GM20000 (cell line): ENCODE results near the gene PRB2.
"Not testable (repeated sequence)": the region's sequence is repeated elsewhere in the genome, so short reads cannot be mapped to it uniquely, and the experiment has no call there.

Experiments
- DNase-seq: peaks from one replicate; pipeline ENCODE4 v3.0.0; 2012; ENCODE audit warnings: low spot score
- TF ChIP-seq, protein P1 (sequence below): IDR thresholded peaks from 2 replicates; pipeline ENCODE4 v1.5.1; 2012; ENCODE audit warnings: mild to moderate bottlenecking, control low read depth; ENCODE audit errors: extremely low read depth, missing control alignments

The PRB2 gene

DNA sequence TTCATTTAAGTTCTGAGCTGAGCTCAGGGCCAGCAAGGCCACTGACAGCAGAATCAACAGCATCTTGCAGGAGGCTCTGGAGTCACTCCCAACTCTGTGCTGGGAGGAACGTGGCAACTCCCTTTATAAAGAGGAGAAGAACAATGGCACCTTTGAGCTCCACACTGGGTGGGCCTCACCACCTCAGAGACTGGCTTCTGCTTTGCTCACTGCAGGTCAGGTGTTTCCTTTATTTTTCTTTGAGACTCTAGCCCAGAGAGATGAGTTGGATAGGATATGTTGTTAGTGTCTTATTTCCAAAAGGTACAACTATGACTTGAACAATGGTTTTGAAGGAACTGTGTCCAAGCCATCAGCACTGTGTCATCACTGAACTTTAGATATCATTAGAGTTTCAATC is at the start of gene PRB2:
Gene PRB2 (minus strand): TSS at position 101 of the 400 bp plus-strand sequence. CDS start 38 bp downstream, at position 63.
- DNase-seq: not testable (repeated sequence)

DNA sequence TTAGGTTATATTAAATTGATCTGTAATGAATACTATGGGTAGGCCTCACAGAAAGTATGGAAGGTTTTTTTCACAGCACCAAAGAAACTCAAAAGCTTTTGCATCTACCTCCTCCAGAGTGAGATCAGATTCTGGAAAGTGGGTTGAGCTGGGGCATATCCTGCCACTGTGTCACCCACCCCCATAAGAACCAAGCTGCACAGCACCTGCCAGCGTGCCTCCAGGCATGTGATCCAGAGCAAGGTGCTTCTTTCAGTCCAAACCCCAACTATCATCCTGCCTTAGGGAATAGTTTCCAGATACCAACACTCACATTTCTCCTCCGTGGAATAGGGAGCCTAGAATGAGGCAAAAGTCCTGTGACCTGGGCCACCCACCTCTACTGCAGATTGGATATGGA is 42.6 kb upstream of the PRB2 start:
- no peak for DNase-seq
- TF ChIP-seq, protein P1, sequence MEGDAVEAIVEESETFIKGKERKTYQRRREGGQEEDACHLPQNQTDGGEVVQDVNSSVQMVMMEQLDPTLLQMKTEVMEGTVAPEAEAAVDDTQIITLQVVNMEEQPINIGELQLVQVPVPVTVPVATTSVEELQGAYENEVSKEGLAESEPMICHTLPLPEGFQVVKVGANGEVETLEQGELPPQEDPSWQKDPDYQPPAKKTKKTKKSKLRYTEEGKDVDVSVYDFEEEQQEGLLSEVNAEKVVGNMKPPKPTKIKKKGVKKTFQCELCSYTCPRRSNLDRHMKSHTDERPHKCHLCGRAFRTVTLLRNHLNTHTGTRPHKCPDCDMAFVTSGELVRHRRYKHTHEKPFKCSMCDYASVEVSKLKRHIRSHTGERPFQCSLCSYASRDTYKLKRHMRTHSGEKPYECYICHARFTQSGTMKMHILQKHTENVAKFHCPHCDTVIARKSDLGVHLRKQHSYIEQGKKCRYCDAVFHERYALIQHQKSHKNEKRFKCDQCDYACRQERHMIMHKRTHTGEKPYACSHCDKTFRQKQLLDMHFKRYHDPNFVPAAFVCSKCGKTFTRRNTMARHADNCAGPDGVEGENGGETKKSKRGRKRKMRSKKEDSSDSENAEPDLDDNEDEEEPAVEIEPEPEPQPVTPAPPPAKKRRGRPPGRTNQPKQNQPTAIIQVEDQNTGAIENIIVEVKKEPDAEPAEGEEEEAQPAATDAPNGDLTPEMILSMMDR: no peak

DNA sequence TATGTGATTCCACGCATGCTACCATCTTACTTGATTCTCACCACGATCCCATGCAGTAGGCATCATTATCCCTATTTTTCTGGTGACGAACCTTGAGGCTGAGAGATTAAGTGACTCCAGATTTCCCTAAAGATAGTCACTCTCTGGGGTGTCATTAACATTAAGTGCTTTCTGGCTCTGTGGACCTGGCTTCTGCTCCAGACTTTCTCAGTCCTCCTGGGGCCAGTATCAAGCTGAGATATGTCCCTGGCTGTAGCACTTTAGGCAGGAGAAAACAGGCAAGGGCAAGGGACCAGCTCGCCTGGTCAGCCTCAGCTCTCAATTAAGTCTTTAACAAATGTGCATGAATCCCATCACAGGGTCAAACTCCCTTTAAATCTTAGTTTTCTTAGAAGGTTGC is 38.3 kb upstream of the PRB2 start:
- no peak for DNase-seq
- TF ChIP-seq, protein P1: no peak

DNA sequence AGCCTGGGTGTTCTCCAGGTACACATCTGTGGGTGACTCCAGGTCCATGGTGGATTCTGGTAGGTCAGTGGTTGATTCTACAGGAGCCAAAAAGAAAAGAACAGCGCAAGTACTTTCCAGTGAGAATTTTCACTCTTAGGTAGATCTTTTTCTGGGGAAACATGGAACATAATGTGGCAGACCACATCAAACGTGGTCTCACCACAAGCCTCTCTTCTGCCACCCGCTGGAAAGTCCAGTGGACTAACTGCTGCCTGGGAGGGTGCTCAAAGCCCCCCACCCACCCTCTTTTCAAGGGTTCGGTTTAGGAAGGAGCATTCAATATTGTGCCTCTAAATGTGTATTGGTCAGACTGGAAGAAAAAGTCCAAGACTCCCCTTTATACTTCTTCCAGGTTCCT is 36.1 kb upstream of the PRB2 start:
- no peak for DNase-seq
- TF ChIP-seq, protein P1: no peak

DNA sequence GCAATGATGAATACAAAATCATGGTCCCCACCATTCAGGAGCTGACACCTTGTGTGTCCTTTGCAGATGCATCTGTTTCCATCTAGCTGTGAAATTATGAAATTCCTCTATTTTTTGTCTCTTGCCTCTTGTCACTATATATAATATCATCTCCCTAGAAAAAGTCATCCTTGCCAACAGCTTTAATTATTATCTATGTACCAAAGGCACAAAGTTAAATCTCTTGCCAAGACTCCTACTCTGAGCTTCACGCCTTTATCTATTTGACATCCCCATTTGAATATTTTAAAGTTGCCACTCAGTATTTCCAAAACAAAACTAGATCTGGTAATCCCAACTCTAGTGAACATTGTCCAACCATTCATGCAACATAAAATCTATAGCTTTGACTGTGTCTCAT is 32.0 kb upstream of the PRB2 start:
- TF ChIP-seq, protein P1: no peak
- DNase-seq: no peak

DNA sequence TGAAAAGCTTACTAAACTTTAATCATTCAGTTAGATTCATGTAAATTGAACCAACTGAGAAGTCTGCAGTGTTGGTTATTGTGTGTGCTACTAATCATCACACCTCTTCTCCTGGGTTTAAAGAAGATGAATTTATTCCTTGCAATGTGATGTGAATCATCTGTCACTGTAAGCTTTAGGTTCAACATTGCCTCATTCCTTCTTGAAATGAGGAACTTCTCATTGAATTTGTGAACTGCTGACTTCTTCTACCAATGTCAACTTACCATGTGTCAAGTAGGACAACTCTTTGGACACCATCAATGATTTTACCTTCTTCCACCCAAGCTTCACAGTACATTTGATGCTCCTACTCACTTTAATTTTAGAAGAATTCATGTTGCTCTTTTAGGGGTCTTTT is 17.4 kb upstream of the PRB2 start:
- TF ChIP-seq, protein P1: no peak
- DNase-seq: no peak

DNA sequence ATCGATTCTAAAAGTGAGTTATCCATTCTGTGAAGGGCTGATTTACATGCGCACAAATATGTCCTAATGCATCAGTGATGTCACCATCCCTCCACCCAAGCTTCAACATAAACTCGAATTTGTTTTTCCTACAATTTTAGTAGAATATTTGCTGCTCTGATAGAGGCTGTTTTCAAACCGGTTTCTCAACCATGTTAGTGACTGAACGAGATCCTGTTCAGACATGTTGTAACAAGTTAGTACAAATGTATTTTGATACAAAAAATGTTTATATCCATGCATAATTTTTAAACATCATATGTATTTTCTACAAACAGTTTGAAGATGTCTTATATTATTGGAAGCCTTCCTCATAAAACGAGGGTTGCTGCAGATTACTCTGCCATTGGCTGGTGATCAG is 12.7 kb upstream of the PRB2 start:
- no peak for DNase-seq
- TF ChIP-seq, protein P1: no peak

DNA sequence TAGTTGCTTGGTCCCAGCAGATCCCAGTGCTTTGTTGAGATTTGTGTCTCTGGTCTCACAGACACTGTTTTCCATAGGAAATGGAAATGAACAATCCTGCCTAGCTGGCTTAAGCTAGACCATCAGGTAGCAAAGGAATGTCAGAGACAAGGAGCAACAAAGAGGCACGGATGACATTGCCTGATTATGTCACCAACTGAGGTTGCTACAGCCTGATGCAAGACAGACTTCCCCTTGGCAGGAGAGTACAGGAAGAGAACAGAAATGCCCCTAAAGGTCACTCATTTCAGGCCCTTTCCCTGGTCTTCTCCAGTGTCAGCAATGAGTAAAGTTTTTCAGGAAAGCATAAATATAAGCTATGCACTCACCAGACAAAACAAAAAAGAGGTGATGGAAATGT is 2.0 kb upstream of the PRB2 start:
- DNase-seq: no peak
- TF ChIP-seq, protein P1: no peak

DNA sequence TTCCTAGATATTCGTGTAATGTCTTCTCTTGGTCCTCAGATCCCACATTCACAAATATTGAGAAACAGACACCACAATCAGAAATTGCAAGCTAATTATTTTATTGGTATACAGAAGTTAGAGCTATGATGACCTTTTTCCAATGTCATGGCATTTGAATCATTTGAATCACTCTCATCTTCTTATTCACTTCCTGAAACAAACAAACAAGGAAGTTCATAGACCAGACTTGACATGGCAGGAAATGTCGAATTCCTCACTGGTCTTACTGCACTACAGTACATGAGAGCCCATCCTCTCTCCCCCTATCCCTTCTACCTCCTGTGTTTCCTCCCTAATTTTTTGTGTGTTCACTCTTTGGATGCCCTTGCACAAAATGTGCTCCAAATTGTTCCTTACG is 3.9 kb downstream of the PRB2 start:
- DNase-seq: not testable (repeated sequence)

DNA sequence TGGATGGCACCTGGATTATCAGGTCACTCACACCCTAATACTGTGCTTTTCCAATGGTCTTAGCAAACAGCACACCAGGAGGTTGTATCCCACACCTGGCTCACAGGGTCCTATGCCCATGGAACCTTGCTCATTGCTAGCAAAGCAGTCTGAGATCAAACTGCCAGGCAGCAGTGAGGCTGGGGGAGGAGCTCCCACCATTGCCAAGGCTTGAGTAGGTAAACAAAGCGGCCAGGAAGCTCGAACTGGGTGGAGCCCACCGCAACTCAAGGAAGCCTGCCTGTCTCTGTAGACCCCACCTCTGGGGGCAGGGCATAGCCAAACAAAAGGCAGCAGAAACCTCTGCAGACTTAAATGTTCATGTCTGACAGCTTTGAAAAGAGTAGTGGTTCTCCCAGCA is 17.9 kb downstream of the PRB2 start:
- DNase-seq: not testable (repeated sequence)
